Sigmoid colon (tissue), 3 donors: Measurements from ENCODE around the gene NKAIN4.

Experiments used
- POLR2A ChIP-seq, 2 donors: fragments of 450-650 bp; IDR thresholded peaks; one replicate each; pipeline ENCODE4 v1.6.1; 2016; ENCODE audit warnings: antibody characterized with exemption in 2 of 2, mild to moderate bottlenecking in 2 of 2, moderate library complexity in 2 of 2
- TF ChIP-seq, protein P1 (sequence below), 4 experiments: fragments of 450-650 bp in 3 of 4; fragments of 200-600 bp in 1 of 4; IDR thresholded peaks; one replicate each; pipeline ENCODE4 v1.5.1; 2016 to 2019; ENCODE audit warnings: antibody characterized with exemption in 4 of 4, mild to moderate bottlenecking in 3 of 4, moderate library complexity in 2 of 4

DNA sequence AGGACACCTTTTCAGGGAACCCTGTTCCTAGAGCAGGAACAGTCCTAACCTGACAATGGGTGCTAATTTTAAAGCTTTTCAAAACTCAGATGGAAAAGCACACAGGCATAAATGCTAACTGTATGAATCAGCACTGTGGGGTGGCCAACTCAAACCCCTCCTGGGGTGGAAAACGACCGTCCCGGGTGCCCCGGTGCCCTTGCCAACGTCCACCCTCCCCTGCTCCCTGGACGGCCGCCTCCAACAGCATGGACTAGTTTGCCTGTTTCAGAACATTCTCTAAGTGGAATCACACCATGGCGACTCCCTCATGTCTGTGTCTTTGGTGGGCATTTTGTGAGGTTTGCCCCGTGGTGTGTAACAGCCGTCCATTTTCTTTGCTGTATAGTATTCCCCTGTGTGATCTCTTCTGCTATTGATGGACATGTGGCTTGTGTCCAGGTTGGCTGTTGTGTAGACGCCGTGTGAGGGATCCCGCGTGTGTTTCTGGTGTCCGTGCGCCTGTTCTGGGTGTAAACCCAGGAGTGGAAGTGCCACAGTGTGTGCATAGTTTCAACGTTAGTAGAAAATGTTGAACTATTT is 44.6 kb upstream of the NKAIN4 start:
- TF ChIP-seq, protein P1, sequence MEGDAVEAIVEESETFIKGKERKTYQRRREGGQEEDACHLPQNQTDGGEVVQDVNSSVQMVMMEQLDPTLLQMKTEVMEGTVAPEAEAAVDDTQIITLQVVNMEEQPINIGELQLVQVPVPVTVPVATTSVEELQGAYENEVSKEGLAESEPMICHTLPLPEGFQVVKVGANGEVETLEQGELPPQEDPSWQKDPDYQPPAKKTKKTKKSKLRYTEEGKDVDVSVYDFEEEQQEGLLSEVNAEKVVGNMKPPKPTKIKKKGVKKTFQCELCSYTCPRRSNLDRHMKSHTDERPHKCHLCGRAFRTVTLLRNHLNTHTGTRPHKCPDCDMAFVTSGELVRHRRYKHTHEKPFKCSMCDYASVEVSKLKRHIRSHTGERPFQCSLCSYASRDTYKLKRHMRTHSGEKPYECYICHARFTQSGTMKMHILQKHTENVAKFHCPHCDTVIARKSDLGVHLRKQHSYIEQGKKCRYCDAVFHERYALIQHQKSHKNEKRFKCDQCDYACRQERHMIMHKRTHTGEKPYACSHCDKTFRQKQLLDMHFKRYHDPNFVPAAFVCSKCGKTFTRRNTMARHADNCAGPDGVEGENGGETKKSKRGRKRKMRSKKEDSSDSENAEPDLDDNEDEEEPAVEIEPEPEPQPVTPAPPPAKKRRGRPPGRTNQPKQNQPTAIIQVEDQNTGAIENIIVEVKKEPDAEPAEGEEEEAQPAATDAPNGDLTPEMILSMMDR (IDR thresholded peaks at IDR 0.05): no peak
- no peak for TF ChIP-seq POLR2A (IDR thresholded peaks at IDR 0.05)
